HG03045 (cell line): ENCODE results near the gene ACOT8.

Experiments
- ATAC-seq: cut with Tn5 transposase; IDR thresholded peaks from one replicate; pipeline ENCODE4 v1.9.1; 2021; ENCODE audit warnings: mild to moderate bottlenecking, moderate library complexity; ENCODE audit not compliant: unreplicated experiment

ACOT8 gene

DNA sequence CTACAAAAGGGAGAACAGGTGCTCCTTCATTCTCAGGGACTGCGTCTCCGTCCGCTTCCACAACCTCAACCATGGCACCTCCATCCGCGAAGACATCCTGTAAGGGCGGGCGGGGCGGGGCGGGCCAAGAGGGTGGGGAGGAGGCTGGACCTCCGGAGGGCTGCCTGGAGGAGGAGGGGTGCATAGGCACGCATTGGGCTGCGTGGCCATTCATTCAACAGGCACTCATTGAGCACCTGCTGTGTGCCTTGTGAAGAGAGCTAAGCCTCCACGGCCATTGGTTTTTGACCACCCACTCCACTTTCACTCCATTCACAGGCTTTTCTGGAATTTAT is 657 bp upstream of the ACOT8 start:
- ATAC-seq = peak; percentile 19

DNA sequence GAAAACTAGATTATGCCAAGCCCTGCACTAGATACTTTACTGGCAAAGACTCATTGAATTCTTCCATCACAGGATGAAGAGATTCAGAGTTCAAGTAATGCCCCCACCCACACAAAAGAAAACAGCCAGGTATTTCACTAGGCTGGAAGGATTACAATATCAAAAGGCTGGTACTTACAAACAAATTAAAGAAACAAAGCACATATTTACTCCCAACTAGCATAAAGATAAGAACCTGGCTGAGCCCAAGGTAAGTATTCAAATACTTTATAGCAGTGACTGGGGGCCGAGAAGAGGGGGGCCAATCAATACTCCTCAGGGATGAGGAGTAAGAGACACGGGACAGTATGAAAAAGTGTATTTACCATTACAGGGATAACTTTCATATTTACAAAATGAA is 3.7 kb downstream of the ACOT8 start:
- ATAC-seq = no peak

DNA sequence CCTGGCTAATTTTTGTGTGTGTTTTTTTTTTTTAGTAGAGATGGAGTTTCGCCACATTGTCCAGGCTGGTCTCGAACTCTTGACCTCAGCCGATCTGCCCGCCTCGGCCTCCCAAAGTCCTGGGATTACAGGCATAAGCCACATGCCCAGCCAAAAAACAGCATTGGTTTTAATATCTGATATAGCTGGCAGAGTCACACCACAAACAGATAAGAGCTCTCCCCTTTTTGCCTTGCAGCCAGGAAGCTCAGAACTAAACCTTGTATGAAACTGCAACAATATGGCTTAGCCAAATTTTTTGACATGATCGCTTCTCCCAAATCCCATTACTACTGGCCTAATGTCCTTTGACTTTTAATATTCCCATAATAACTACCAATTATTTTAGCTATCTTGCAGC is 4.9 kb downstream of the ACOT8 start:
- no peak for ATAC-seq

DNA sequence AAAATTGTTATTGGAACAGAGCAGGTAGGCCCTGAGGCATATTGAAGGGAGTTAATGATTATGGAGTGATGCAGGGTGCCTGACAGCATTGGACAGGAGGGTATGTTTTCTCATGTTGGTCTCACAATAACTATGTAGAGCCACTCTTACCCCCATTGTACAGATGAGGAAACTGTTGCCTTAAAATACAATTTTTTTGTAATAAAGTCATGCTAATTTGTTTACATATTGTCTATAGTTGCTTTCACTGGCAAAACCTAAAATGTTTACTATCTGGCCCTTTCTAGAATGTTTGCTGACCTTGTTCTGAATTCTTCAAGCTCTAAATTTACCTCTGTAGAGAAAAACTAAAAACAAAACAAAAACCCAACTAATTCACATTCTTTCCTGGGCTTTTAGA is 5.7 kb downstream of the ACOT8 start:
- no peak for ATAC-seq

DNA sequence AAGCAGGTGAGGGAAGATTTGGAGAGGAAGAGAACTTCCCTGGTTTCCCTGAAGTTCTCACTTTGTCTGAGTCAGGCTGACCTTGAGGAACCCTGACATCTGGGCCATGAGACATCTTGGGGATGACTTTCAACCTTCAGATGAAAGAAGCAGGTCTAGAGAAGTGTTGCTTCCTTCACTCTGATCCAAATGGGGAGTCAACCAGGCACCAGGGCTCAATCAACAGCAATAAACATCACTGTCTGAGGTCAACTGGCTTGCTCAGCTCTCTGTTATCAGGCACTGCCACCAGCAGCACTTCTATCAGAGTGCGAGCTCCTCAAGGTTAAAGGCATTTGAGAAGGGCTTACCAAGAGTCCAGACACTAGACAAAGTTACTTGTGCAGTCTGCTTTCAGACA is 6.3 kb downstream of the ACOT8 start:
- ATAC-seq = no peak

DNA sequence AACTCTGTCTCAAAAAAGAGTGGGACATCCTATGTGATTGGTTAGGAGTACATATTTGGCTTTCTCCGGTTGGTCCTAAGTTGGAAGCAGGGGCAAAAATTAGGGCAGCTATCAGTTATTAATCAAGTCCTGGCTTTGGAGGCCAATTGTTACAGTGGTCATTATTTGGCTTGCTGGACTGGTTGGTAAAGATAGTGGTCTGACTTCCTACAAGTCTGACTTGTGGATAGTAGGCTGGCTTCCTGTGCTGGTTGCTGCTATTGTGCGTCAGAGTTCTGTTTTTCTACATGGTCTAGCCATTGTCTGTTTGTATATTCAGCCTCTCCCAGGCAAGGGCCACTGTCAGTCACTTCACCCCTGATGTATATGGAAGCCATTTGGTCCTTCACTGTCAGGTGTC is 7.0 kb downstream of the ACOT8 start:
- no peak for ATAC-seq

DNA sequence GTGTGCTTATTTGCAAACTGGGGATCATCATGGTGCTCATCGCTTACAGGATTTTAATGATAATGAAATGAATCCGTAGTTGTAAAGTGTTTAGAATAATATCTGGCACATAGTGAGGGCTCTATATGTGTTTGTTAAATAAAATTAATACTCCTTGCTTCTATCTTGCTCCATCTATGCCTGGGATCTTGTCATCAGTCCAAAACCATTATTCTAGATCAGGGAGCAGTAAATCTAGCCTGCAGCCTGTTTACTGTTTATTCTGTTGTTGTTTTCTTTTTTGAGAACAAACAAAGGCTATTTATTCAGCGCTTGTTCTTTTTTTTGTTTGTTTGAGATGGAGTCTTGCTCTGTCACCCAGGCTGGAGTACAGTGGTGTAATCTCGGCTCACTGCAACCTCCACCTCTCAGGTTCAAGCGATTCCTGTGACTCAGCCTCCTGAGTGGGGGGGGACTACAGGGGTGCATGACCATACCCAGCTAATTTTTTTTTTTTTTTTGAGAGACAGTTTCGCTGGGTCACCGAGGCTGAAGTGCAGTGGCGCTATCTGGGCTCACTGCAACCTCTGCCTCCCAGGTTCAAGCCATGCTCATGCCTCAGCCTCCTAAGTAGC is 8.1 kb downstream of the ACOT8 start:
- ATAC-seq = no peak

DNA sequence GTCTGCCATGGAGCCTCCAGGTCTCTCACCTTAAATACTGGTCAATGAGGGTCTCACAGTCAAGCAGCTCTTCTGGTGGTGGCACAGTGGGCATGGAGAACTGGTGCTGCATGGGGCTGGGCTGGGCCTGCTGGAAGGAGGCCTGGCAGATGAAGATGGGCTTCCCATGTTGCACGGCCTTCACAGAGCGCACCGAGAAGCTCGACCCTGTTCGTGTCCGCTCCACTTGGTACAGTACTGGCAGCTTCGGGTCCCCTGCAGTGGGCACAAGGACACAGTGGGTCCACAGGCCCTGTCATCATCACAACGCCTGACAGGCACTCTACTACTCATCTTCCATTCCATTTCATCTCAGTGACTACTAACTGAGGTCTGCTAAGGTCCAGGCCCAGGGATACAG is 8.8 kb downstream of the ACOT8 start:
- no peak for ATAC-seq

DNA sequence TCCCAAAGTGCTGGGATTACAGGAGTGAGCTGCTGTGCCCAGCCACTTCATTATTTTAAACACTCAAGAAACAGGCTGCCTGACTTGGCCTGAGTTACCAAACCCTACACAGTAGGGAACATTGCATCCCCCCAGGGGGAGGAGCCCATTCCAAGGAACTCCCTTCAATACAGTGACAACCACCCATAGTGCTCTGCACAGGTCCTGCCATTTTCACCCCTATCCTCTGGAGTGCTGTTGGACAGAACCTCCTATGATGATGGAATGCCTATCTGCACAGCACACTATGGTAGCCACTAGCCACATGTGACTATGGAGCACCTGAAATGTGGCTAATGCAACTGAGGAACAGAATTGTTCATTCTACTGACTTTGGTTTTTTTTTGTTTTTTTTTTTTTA is 11.7 kb downstream of the ACOT8 start:
- no peak for ATAC-seq

DNA sequence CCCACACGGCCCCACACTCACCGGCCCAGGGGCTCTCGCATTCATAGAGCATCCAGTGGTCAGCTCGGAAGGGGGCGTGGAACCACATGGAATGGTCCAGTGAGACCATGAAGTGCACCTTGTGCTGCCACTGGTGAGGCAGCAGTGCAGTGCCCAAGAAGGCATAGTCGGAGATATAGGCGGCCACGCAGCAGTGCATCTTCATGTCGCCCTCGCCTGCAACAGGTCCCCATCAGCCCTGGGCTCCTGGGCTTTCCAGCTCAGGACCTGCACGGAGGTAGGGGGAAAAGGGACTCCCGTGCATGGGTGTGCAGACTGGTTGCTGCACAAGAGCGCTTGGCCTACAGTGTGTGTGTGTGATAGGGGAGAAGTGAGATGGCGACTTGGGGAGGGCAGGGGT is 13.7 kb downstream of the ACOT8 start:
- no peak for ATAC-seq

DNA sequence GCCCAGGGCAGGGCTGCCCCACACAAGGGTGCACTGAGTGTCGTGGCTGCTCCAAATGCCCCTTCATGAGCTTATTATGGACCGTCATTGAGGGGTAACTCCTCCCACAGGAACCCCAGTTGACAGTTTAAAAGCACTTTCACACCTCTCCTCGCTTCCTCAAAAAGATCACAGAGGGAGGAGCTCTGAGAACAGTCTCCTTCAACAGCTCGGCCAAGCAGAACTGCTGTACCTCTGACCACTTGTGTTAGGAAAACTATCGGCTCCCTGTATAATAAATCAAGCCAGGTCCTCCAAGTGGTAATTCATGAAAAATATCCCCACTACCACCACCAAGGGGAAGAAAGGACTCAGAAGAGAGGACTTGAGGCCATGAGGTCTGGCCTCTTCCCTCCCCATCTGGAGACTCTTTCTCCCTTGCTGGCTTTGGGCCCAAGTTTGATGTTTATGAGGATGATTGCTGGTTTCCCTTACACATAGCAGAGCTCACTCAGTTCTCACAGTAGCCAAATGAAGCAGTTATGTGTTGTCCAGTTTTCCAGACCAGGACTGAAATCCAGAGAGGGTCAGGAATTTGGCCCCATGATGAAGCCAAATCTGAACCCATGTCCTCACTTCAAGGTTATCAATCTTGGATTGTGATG is 14.9 kb downstream of the ACOT8 start:
- ATAC-seq = no peak

DNA sequence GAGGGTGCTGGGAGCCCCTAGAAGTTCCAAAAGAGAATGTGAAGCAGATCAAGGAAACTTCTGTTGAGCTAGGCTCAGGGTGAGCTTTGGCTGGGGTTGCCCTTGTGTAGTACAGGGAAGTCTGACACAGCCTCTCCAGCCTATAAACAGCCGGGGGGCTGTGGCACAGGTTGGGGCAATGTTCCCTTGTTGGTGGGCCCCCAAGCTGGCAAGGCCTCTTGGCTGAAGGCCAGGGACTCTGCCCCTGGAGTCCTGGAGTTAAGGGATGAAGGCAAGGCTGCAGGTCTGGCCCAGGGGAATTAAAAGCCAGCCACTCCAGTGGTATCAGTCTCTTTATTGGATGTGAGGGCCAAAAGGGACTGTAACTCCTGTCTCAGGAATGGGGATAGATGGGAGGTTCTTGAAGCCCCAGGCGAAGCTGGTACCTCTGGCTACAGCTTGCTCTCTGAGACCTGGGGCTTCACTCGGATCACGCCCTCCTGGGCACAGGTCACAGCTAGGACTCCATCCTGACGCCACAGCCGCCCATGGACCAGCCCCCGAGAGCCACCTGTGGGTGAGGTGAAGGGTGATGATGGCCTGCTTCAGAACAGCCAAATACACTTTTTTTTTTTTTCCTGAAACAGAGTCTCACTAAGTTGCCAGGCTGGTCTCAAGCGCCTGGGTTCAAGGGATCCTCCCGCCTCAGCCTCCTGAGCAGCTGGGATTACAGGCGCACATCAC is 15.6 kb downstream of the ACOT8 start:
- ATAC-seq = no peak

DNA sequence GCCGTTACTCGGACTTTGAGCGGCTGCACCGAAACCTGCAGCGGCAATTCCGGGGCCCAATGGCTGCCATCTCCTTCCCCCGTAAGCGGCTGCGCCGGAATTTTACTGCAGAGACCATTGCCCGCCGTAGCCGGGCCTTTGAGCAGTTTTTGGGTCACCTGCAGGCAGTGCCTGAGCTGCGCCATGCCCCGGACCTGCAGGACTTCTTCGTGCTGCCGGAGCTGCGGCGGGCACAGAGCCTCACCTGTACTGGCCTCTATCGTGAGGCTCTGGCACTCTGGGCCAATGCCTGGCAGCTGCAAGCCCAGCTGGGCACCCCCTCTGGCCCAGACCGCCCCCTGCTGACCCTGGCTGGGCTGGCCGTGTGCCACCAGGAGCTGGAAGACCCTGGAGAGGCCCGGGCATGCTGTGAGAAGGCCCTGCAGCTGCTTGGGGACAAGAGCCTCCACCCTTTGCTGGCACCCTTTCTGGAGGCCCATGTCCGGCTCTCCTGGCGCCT is 16.4 kb downstream of the ACOT8 start:
- ATAC-seq = no peak

DNA sequence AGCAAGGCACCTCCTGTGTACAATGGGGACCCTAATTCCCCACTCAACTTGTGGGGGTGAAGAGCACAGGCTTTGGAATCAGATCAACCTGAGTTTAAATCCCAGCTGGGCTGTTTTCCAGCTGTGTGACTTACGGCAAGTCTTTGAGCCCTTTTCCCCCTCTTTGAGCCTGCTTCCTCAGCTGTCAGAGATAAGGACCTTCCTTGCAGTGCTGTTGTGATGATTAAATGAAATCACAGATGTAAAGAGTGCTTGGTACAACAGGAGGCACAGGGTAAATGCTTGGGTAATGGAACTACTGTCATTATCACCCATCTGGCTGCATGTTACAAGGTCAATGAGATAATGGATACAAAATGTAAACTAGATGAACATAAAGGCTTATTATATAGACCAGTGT is 20.4 kb downstream of the ACOT8 start:
- no peak for ATAC-seq

DNA sequence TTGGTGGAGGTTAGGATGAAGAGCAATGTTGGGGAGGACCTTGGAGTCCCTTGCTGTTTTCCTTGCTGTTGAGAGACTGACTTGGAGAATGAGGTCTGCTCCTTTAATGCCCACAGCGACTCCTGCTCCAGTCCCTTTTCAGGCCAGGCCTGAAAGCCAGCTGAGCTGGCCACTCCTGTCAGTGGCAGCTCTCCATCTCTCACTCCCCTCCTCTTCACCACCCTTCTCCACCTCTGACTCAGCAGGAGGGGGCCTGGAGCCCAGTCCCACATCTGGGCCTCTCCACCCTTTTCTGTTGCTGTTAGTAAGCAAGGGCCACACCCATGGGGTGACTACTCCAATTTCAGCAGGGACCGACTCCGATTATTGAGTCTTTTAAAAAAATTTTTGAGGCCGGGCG is 21.4 kb downstream of the ACOT8 start:
- ATAC-seq = no peak

DNA sequence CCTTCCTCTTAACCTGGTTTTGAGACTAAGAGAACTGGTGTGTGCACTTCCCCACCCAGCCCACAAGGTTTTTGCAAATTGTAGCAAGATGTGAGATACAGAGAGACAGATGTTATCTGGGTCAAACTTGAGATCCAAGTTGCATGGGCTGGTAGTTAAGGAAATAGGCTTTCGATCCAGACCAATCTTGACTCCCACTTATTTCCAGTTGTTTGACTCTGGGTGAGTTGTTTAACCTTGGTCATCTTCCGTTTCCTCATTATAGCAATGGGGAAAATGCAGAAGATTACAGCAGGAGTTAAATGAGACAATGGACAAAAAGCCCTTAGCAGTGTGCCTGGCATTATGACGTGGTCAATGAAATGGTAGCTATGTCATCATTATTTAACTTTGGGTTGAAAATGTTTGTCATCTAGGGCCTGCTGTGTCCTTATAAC is 21.8 kb downstream of the ACOT8 start:
- no peak for ATAC-seq

DNA sequence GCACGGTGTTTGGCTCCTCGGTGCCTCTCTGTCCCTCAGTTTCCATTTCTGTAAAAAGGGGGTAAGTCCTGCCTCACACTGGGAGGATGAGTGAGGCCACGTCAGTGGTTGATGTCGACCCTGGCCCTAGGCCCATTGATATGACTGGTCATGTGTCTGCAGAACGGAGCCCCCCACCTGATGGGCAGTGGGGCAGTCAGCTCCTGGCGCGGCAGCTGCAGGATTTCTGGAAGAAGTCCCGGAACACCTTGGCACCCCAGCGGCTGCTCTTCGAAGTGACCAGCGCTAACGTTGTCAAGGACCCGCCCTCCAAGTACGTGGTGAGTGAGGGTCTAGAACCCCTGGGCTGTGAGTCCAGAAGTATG is 22.4 kb downstream of the ACOT8 start:
- no peak for ATAC-seq

DNA sequence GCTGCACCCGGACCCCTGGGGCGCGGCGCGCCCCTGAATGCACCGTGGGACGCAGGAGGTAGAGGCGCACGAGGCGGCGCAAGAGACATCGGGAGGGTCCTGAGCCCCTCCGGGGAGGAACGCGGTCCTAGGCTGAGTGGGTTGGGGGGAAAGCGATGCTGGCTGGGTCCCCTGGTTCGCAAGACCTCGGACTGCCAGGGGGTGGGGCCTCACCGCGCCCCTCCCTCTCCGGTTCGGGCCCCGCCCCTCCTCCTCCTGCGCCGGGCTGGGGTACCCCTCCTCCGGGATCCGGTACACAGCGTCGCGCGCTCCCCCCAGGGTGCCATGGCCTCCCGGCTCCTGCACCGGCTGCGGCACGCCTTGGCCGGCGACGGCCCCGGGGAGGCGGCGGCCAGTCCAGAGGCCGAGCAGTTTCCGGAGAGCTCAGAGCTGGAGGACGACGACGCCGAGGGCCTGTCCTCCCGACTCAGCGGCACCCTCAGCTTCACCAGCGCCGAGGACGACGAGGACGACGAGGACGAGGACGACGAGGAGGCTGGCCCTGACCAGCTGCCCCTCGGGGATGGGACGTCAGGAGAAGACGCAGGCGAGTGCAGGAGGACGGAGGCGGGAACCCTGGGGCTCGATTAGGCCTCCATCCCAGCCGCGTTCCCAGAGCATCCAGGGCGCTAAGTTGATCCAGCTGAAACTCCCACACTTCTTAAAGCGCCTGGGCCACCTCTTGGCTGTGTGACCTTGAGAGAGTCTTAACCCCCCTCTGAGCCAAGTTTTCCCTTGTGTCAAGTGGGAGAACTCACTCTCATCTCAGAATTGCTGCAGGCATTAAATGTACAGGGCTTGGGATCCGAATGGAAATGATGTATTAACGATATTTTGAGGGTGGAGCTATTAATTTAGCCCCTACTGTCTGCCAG is 23.1 kb downstream of the ACOT8 start:
- ATAC-seq = no peak

DNA sequence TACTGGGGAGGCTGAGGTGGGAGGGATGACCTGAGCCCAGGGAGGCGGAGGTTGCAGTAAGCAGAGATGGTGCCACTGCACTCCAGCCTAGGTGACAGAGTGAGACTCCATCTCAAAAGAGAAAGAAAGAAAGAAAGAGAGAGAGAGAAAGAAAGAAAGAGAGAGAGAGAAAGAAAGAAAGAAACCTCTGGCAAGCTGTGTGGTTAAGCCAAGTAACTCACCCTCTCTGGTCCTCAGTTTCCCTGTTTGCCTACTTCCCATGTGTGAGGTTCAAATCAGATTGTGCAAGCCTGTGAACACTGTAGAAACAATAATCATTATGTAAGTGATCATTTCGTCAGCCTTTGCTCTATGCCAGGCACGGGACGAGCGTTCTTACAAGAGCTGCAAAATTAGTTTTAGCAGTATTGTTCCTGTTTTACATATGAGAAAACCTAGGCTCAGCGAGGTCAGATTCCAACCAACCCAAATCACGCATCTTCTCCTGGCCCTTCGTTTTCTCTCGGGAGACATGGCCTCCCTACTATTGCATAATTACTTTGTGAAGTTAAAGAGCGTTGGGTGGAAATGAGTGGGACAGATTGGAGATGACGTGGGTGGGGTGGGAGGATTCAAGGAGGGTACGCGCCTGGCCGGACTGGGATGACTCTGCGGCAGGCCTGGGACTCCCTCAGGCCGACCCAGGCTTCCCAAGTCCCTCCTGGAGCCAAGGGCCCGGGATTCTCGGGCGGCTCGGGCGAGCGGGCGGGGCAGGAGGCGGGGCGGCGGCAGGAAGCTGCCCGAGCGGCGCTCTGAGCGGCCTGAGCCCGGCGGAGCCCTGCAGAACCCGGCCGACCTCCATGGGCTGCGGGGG is 23.9 kb downstream of the ACOT8 start, which contains the start of gene SNX21:
Gene SNX21, plus strand, starts transcription at position 770 of the 853 bp plus-strand sequence. CDS start 121 bp downstream, outside the sequence.
- ATAC-seq = no peak

DNA sequence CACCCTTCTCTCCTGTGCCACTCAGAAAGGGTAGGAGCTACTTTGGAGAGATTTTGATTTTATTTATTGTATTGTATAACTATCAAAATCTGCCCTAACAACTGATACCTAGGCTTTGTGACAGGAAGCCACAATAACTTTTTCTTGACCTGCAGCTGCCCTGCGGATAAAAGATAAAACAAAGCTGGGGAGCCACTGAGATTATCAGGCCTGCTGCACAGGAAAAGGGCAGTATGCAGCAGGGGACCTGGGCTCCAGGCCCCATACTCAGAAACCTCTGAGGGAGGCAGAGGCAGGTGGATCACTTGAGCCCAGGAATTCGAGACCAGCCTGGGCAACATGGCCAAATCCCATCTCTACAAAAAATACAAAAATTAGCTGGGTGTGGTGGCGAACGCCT is 24.6 kb downstream of the ACOT8 start:
- ATAC-seq = no peak
